Fibroblast of pulmonary artery (primary cell): Measurements from ENCODE around the gene GABBR1.

Experiments
- DNase-seq: peaks from one replicate; pipeline ENCODE4 v3.0.0-alpha.2; 2010; ENCODE audit warnings: low read depth
- H3K4me3 ChIP-seq: replicated peaks from 2 replicates; pipeline ENCODE4 v1.5.1; 2011; ENCODE audit warnings: low read depth, mild to moderate bottlenecking, control low read depth, low read length, moderate library complexity
- CTCF ChIP-seq: IDR thresholded peaks from 2 replicates; pipeline ENCODE4 v1.5.1; 2011; ENCODE audit warnings: mild to moderate bottlenecking, control low read depth, low read length, inconsistent platforms; ENCODE audit errors: missing control alignments

The GABBR1 gene

GRCh38 chr6:29641430-29642148 lies 8.6 kb upstream of the GABBR1 start:
- DNase-seq, result no peak
- TF ChIP-seq CTCF, result no peak
- no peak overlapping the region for H3K4me3 ChIP-seq

- DNase-seq, result no peak
- no peak overlapping the region for H3K4me3 ChIP-seq
- TF ChIP-seq CTCF, result no peak
Observed at GRCh38 chr6:29637247-29637646, 4.3 kb upstream of the GABBR1 start.

GRCh38 chr6:29633534-29633905 lies 537 bp upstream of the GABBR1 start:
- no peak for TF ChIP-seq CTCF
- no peak for DNase-seq

GRCh38 chr6:29631860-29632731 lies 887 bp downstream of the GABBR1 start:
- DNase-seq, result peak; percentile 68
- no peak for TF ChIP-seq CTCF
- peak overlapping the region; percentile 67 for H3K4me3 ChIP-seq

More at GRCh38 chr6:29633534-29633905, 537 bp upstream of the GABBR1 start:
- H3K4me3 ChIP-seq, result peak overlapping the region; percentile 67

- TF ChIP-seq CTCF, result no peak
- H3K4me3 ChIP-seq, result peak overlapping the region; percentile 67
Observed at GRCh38 chr6:29631209-29631810, 1.7 kb downstream of the GABBR1 start.

GRCh38 chr6:29630315-29630714 lies 2.7 kb downstream of the GABBR1 start:
- no peak overlapping the region for H3K4me3 ChIP-seq
- DNase-seq, result no peak
- TF ChIP-seq CTCF, result no peak

More at GRCh38 chr6:29631209-29631810, 1.7 kb downstream of the GABBR1 start:
- no peak for DNase-seq
